ENCODE results near the gene KCNH8.

KCNH8 gene

DNA sequence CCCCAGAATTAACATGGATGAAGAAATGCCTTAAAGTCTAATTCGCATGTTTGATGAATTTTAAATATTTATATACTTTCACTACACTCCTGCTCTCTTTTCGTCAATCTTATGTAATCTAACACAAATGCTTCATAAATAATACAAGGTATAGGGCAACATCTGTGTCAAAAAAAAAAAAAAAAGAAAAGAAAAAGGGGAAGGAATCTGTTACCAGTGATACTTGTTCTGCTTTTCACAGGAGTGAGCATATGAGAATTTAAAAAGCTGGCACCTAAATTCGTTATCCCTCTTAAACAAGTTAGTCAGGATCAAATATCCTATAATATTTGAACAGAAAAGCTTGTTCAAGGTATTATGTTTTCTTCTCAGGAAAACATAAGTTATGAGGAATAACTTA lies 243.8 kb downstream of the KCNH8 start:
- ATAC-seq: no peak

DNA sequence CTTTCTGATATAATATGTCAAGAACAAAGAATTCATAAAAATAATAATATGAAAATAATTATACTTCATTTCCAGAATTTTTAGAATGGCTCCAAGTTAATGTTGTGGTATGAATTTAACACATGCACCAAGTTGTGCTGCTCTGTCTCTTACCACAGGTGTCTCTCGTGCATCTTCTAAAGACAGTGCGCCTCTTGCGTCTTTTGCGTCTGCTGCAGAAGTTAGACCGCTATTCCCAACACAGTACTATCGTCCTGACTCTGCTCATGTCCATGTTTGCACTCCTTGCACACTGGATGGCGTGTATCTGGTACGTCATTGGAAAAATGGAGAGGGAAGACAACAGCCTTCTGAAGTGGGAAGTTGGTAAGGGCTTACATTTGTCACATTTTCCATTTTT lies 246.6 kb downstream of the KCNH8 start:
- ATAC-seq: no peak

DNA sequence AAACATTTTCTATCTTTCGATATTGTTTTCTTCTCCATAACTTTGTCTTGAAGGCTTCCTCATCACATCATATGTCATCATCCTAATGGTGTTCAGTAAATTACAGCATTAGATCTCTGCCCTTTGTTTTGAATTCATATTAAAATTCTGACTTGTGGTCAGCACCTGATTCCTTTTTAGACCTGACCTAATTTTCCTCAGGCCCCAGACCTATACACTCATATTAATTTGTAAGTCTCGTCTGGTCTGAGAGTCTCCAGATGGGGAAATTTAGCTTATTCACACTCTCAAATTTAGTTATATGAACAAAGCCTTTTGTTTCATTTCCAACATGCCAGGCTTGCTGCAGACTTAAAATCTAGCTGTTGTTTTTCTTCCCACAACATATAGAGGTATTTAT lies 248.4 kb downstream of the KCNH8 start:
- no peak for ATAC-seq

DNA sequence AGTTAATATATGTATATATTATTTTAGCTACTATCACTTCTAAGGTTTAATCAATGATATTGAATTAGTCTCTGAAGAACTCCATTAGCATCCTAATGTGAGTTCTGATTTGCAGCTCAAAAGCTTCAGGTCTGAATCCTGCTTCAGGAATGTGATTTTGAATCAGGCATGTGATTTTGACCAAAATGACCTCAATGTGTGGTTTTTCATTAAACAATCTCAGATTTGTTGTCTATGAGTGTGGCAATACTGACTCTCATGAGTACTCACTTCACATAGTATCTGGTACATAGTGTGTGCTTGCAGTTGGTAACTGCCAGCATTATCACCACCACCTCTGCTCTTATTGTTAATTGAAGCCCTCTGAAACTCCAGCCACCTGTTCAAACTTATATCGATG lies 251.0 kb downstream of the KCNH8 start:
- no peak for ATAC-seq

DNA sequence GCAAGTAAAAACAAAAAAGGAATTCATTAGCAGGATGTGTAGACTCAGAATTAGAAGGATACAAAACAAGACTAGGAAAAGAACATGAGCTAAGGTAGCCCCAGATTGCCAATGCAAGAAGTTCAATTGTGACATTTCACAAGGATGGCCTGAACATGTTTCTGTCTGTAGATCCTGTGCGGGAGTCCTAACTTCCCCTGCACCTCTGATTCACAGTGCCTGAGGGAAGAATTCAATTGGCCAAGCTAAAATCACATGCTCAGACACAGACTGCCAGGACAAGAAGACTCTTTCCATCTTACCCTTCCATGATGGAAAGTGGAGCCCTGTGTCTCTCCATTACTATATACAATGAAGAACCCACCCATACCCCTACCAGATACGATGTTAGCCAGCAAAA lies 251.5 kb downstream of the KCNH8 start:
- no peak for ATAC-seq

DNA sequence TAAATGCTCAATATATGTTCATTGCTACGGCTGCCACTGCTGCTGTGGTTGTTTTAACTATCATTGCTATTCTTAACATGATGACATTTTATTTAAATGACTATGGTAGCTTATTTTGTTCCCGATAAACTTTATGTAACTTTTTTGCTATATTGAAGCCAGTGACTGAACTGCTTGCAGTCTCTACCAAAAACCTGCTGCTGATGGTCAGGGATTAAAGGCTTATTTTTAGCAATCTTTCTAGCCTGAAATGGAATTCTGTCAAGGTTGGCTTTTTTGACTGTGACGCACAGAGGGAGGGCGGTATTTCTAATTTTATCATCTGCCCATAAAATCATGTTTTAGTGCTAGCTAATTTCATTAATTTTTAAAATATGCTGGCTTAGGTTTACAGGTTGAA lies 271.8 kb downstream of the KCNH8 start:
- no peak for ATAC-seq

DNA sequence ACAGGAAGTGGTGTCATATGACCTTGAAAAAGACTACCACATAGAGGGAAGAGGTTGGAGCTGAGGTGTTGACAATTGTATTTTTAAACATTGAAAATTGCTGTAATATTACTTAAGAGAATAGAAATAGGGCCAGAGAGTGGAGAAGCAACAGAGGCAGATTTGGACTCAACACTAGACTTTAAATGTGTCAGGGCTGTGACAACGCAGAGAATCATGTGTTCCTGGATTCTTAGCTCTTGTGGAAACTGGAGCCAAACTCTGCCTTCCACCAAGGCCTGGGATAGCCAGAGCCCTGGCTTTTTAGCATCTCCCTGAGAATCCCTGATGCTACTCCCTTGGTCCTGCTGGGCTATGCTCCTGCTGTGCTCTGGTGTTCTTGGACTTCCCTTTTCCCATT lies 277.5 kb downstream of the KCNH8 start:
- no peak for ATAC-seq

DNA sequence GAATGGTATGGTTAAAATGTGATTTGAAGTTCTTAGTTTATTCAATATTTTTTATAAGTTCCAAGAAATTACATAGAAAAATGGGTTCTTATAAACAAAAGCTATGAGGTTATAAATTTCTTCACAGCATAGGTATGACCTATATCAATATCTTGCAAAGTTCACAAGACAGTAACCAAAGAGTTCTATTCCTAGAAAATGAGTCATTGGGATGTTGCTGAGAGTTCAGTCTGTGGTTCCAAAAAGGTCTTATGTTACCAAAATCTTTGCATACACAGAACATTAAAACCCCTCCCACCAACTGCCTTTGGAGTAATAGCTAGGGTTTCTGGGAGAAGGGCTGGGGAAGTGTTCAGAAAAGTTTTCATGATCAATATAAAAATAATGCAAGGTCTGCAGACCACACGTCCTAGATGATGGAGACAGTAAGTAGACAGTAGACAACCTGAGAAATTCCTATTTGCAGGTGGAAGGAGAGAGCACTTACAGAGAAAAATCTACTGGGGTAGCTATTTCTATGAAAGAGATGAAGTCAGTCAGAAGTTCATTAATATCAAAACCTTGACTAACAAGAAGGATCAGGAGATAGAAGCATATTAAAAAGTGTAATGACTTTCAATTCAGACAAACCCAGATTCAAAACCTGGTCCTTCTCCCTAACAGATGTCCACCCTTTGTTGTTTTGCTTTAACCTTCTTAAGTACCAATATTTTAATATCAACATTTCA lies 279.3 kb downstream of the KCNH8 start:
- ATAC-seq: no peak

DNA sequence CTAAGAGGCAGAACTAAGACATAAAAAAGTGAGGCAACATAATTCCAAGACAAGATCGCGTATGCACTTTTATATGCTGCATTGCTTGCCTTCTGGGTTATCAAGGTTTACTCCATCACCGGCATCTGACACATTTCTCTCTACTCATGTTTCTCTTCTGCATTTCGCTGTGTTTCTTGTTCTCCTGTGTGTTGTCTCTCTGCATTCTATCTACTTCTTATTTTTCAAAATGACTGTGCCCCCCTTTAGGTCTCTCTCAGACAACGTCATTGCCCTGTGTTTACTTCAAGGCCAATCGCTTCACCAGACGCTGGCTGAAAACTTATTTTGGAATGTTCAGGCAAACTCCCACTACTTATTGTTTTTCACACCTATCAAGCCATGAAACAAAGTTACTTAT lies 280.4 kb downstream of the KCNH8 start:
- no peak for ATAC-seq

DNA sequence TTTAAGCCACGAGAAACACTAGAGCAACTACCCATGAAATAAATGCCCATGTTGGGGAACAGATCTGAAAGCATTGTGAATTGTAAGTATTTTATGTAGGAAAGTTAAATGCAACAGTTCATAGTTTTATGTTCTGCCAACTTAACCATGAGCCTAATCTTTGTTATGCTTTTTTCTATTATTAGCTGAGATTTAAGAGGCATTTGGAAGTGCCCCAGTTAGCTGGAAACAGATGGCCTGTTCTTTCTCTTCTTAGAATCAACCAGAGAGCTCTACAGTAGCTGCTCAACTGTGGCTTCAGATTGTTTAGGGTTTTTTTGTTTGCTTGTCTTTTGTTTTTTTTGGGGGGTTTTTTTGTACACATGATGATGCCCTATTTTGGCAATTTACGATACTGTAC lies 284.4 kb downstream of the KCNH8 start:
- no peak for ATAC-seq

DNA sequence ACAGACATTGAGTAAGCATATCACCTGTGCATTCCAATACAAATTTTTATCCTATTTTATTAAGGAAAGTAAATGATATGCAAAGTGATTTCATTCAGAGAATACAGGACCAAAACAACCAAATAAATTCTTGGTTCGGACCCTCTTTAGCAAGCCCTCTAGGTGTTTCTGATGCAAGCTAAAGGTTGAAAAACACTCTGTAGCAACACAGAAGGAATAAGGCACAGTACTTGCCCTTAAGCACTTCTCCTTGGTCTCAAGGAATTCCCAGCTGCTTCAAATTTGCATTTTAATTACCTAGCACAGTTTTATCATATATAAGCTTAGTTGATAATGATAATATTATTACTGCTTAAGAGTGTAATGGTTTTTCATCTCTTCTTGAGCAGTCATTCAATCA lies 288.4 kb downstream of the KCNH8 start:
- ATAC-seq: no peak

DNA sequence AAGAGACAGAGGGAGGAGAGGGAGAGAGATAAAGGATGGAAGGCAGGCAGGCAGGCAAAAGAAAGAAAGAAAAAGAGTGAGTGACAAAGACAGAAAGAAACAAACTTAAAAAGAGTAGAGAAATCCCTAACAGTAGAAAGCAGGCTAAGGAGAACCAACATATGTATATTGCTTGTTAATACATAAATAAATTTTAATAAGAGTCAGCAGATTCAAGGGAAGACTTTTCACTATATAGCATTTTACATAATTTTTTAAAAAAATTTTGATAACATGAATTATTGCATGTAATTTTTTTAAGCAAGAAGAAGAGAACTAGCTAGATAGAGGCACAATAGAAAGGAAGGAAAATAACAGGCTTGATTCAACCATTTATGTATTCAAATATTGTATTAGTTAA lies 291.6 kb downstream of the KCNH8 start:
- ATAC-seq: no peak

DNA sequence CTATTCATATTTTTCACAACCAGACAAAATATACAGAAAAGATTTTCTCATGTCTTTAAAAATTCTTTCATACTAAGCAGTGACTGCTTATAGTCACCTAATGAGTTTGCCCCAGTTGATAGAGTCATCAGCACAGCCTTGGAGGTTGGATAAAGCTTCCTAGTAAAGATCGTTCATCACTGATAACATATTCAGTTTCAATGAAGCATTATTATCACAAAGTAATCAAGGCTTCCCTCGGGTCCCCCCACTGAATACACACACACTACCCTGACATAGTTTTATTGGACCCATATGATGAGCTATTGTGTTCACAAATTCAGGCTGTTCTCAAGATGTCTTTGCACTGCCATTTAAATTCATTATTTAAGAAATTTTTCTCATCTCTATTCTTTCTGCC lies 297.8 kb downstream of the KCNH8 start:
- no peak for ATAC-seq

DNA sequence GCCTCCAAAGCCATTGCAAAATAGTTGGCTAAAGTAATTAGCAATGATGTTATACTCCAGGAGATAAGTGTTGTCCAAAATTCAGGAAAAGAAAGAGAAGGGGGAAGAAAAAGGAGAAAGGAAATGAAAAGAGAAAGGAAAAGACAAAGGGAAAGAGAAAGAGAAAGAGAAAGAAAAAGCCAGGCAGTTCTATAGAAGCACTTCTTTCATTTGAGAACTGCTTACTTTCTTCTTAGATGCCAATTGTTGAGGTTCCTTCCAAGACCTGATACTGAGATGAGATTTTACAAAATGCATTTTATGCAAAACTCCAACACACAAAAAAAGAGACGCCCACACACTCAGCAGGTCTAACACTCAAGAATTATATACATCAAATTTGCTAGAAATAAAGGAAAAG lies 298.4 kb downstream of the KCNH8 start:
- ATAC-seq: no peak

DNA sequence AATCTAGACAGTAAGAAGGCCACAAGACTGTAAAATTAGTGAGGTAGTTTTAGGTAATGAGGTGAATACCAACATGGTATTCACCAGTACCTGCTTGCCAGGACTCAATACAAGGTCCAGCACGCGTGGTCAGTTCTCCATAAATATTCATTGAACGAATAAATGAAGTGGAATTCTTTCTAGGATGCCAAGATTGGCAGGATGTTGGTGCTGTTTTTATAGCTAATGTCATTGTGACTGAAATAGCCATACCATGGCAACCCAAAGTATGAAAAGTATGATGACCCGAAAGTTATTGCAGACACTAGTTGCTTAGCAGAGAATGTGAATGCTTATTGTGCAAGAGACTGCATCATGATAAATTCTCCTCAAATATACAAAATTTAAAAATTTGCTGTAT lies 307.2 kb downstream of the KCNH8 start:
- no peak for ATAC-seq

DNA sequence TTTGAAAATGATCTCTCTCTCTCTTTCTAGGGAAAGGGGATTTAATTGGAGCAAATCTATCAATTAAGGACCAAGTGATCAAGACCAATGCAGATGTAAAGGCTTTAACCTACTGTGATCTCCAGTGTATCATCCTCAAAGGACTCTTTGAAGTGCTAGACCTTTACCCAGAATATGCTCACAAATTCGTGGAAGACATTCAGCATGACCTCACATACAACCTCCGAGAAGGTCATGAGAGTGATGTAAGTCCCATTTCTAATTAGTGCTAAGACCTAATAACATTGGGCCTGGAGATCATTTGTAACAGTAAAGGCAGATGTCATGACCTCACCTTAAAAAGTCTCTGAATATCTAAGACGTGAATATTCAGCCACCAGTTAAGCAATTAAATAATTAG lies 308.4 kb downstream of the KCNH8 start:
- ATAC-seq: no peak

DNA sequence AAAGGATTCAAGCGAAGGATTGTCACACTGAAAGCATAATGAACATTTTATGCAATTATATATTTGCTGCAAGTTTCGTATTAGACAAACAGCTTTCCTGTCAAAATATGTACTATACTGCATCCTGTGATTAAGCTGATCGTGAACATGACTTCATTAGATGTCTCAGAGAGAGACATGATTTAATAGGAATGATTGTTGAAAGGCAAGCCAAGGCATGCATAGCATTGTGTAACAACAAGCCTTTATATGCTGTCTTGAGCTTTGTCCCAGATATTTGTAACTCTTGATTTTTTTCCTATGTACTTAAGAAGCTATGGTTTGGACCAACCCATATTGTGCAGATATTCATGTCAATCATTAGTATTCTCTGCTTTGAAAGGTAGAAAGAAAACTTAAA lies 309.1 kb downstream of the KCNH8 start:
- no peak for ATAC-seq

DNA sequence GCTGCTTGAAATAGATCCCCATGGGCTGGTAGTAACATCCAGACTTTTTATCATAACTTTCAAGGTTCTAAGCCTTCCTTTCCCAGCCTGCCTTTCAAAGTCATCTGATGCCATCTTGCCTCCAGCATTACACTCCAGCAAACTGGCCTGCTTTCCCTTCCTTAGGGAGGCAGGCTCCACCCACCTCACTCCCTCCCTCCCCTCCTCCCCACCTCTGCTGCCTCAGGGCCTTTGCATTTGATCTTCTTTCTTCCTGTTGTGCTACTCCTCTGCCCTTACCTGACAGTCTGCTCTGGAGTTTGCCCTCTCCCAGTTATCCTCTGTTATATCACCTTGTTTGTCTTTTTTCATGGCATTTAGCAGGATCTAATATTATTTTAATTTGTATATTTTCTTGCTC lies 319.5 kb downstream of the KCNH8 start:
- no peak for ATAC-seq

DNA sequence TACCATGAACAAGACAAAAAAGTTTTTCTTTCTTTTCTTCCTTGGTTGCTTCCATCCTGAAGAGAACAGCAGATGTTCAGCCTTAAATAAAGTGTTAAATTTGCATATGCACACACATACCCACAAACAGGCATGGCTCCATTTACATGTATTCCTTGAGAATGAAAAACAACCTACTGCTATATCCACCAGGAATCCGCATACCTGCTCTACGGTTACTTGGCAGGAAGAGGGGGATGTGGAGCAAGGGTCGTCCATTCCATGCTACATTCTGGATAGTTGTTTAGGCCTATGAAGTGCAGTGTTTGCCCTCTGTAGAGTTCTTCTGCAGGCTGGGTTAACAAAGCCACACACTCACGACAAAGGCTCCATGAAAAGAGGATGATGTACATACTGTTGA lies 322.8 kb downstream of the KCNH8 start:
- ATAC-seq: no peak

DNA sequence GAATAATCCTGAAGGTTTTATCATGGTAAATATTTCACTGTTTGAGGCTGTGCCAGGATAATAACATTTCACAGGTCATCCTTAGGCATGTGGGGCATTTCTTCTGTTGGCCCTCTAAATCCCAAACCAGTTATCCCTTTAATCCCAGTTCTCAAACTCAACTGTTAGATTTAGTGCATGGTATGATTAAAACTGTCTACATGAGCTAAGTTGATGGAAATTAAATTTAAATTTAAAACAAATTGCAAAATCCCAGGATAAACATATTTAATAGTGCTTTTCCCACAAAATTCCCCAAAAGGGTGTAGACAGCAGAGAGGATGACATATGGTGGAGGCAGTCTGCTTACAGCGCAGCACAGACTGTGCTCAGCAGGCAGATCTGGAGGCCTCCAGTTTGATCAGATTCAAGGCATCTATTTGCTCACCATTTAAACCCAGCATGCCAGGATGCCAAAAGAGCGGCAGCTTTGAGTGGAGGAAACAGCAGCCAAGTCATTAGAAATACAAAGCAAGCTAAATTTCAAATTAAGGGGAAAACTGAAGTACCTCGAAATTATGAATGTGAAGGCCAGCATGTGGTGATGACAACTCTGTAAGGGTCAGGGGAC lies 325.8 kb downstream of the KCNH8 start:
- no peak for ATAC-seq

DNA sequence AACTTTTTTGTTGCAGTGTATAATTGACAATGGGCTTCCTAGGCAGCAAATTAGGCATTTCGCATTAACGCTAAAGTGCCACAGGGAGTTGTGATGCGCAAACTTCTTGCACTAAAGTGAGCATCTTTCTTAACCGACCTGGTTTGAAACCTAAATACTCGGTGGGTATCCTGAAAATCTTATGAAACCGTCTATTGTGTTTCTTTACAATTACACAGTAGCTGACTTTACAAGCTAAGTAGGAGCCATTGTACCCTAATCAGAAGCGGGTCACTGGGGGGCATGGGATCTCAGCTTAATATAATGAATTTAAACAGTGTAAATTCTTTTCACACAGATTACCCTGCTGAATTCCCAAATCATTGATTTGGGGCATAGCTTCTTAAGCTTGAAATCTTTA lies 328.0 kb downstream of the KCNH8 start:
- ATAC-seq: no peak

DNA sequence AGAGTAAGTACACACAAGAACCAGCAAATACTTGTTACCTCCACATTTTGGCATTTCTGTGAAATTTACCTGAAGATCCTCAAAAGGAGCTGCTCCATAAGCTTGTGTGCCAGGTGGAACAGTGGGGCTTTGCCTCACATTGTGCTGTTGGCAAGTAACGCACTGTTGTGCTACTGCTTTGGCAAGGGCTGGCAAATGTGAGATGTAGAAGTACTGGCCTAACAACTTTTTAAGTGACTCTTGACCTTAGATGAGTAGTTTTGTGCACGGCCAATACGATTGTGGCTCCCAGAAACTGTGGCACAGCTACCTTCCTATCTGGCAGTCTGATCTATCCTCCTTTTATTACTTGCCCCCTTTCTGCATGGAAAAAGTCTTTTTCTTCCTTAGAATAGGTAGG lies 337.0 kb downstream of the KCNH8 start:
- ATAC-seq: no peak

DNA sequence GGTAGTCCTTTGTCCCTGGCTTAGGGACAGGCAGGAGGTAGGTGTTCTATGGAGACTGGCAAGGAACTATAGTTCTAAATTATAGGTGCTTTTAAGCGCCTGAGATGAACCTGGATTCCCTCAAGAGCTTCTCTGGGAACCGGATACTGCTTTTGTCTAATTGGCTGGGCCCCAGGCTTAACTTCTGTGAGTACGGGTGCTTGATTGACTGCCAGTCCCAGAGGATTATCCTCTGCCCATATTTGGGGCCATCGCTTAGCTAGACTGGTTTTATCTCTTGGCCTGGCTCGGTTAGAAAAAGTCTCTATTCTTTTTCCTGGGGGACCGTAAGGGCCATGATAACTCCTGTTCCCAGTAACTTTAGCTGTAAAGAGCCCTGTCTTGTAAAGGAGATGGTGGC lies 339.1 kb downstream of the KCNH8 start:
- no peak for ATAC-seq

DNA sequence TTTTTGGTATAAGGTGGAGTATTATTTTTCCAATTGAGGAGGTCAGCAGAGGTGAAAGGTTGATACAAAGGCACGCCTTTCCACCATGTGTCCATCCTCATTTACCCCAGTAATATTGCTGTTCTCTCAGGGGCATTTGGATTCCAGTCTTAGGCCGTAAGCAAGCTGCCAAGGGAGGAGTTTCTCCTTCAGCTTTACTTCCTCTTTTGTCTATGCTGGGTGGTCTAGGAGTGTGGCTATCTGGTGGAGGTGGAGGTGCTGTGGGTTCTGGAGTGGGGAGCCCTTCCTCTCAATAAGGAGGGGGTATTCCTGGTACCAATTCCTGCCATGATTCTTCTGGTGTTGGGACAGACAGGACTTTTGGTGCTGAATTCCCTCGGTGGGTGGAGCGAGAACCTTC lies 340.6 kb downstream of the KCNH8 start:
- no peak for ATAC-seq

DNA sequence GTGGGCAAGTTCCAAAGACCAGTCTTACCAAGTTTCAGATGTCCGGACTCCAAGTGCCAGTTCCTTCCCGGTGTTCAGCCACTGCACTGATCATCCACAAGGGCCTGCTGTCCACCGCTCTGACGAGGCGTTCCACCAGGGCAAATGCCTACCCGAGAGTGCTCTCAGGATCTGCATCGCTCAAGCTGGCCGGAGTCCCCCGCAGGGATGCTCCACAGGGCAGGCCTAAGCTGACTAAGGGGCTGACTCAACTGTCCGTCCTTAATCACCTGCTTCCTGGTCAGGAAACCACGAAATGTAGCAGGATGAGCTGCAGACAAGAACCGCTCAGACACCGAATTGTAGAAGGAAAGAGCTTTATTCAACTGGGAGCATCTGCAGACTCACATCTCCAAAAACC lies 341.6 kb downstream of the KCNH8 start:
- ATAC-seq: no peak
